GM12874 (cell line): ENCODE data around the gene COL4A3.

Source experiments
- CTCF ChIP-seq: IDR thresholded peaks from 2 replicates; pipeline ENCODE4 v1.5.1; 2011; ENCODE audit warnings: low read depth, mild to moderate bottlenecking, control low read depth, low read length, moderate library complexity; ENCODE audit not compliant: insufficient read depth

The COL4A3 gene

GRCh38 chr2:227238238-227239237 lies 74.1 kb downstream of the COL4A3 start:
- TF ChIP-seq CTCF = peak; percentile 81

GRCh38 chr2:227241005-227241404 lies 76.6 kb downstream of the COL4A3 start:
- TF ChIP-seq CTCF = no peak

GRCh38 chr2:227248876-227249275 lies 84.5 kb downstream of the COL4A3 start:
- no peak for TF ChIP-seq CTCF

- TF ChIP-seq CTCF = no peak
Observed at GRCh38 chr2:227252831-227253230, 88.4 kb downstream of the COL4A3 start.

- TF ChIP-seq CTCF = no peak
Observed at GRCh38 chr2:227256605-227257004, 92.2 kb downstream of the COL4A3 start.

GRCh38 chr2:227257820-227258219 lies 93.4 kb downstream of the COL4A3 start:
- TF ChIP-seq CTCF = no peak

- TF ChIP-seq CTCF = no peak
Observed at GRCh38 chr2:227260041-227260440, 95.6 kb downstream of the COL4A3 start.
